Body of pancreas (tissue), 4 donors: ENCODE data around the gene MAD1L1. TPM values are rescaled to one million over a fixed set of nuclear protein-coding genes. Genes with fewer than 3 reads are reported as not detected.

ENCODE experiments used
- ATAC-seq: fragments of 150-250 bp; one replicate; pipeline ENCODE4 v1.9.1; 2016
- DNase-seq, 4 donors: peaks; one replicate each; pipeline ENCODE4 v3.0.0-alpha.2; 2019
- H3K27ac ChIP-seq, 4 donors: fragments of 200-600 bp; sonication (generic); 1 replicate in 3 of 4; 2 replicates in 1 of 4; pipeline versions ENCODE4 v1.5.1 to v1.6.1; 2016 to 2019; ENCODE audit warnings: mild to moderate bottlenecking in 1 of 4, mixed read lengths in 1 of 4, moderate library complexity in 1 of 4
- H3K27me3 ChIP-seq, 2 donors: fragments of 200-600 bp; sonication (generic); one replicate each; pipeline ENCODE4 v1.6.0; 2016; ENCODE audit warnings: mild to moderate bottlenecking in 1 of 2
- H3K36me3 ChIP-seq, 2 donors: fragments of 200-600 bp; sonication (generic); replicated peaks in 1 of 2; 2 replicates each; pipeline ENCODE4 v1.5.1; 2016; ENCODE audit warnings: low read depth in 2 of 2; ENCODE audit not compliant: insufficient read depth in 1 of 2
- H3K4me1 ChIP-seq: fragments of 200-600 bp; sonication (generic); one replicate; pipeline ENCODE4 v1.6.0; 2016
- H3K4me3 ChIP-seq, 2 donors: fragments of 200-600 bp; sonication (generic); 1 replicate in 1 of 2; 2 replicates in 1 of 2; pipeline ENCODE4 v1.5.1; 2016 to 2019
- H3K9me3 ChIP-seq, 3 donors: fragments of 200-600 bp; sonication (generic); 1 replicate in 2 of 3; 2 replicates in 1 of 3; pipeline ENCODE4 v1.5.1; 2016
- CTCF ChIP-seq, 7 experiments: fragments of 450-650 bp in 4 of 7; fragments of 200-600 bp in 3 of 7; sonication (generic) in 3 of 7; IDR thresholded peaks; one replicate each; pipeline ENCODE4 v1.5.1; 2016 to 2019; ENCODE audit warnings: antibody characterized with exemption in 7 of 7
- POLR2A ChIP-seq, 3 donors: fragments of 450-650 bp; IDR thresholded peaks; one replicate each; pipeline ENCODE4 v1.6.1; 2016; ENCODE audit warnings: antibody characterized with exemption in 3 of 3, mild to moderate bottlenecking in 2 of 3
- WGBS, 2 donors: methylation state at CpG; one replicate each; pipeline ENCODE4 v1.1.5; 2017; 5-methylcytosine and 5-hydroxymethylcytosine counted together
- intact Hi-C: fragments of 100-400 bp; cut with DNase I; formaldehyde crosslinking; loops from one replicate; pipeline ENCODE4 v1.15.1; 2023
- total RNA-seq, 2 donors: library from RNA; depleted of rRNA; stranded (reverse); fragments of >200 nt; gene quantifications; one replicate each; pipeline ENCODE4 v1.1.0, GENCODE V29; 2016

Gene MAD1L1
- total RNA-seq, 2 donors from 2014 or later = 14.0 to 66.9 TPM

- ATAC-seq = no peak
- no peak for DNase-seq
- TF ChIP-seq POLR2A (IDR thresholded peaks at IDR 0.05) (no peak), CTCF (IDR thresholded peaks at IDR 0.05) (no peak)
- Histone ChIP-seq H3K9me3 (no peaks in the 10 kb centered on the region), H3K27me3 (no peaks in the 10 kb centered on the region), H3K4me3 (no peak overlapping the region), H3K36me3 (no peaks in the 10 kb centered on the region), H3K27ac (no peak overlapping the region), H3K4me1 (no peaks in the 10 kb centered on the region)
- intact Hi-C loops = no loop called here
- WGBS, 2 donors = 86 to 100% methylated on average over 2 to 7 of the region's 7 CpGs
These were observed 41.9 kb upstream of the MAD1L1 start for GRCh38 chr7:2274666-2275065.

GRCh38 chr7:2273866-2274265 lies 41.1 kb upstream of the MAD1L1 start:
- Histone ChIP-seq H3K9me3 (no peaks in the 10 kb centered on the region), H3K4me3 (no peak overlapping the region), H3K27me3 (no peaks in the 10 kb centered on the region), H3K36me3 (no peaks in the 10 kb centered on the region), H3K4me1 (no peaks in the 10 kb centered on the region), H3K27ac (no peak overlapping the region)
- ATAC-seq = no peak
- no peak for DNase-seq
- TF ChIP-seq CTCF (IDR thresholded peaks at IDR 0.05) (no peak), POLR2A (IDR thresholded peaks at IDR 0.05) (no peak)
- 95% methylated on average over 13 to 20 of the region's 20 CpGs for WGBS, 2 donors
- intact Hi-C loops = no loop called here

GRCh38 chr7:2272031-2272430 lies 39.3 kb upstream of the MAD1L1 start:
- WGBS, 2 donors = 87 to 90% methylated on average over 6 to 8 of the region's 9 CpGs
- no peak for DNase-seq
- H3K36me3 ChIP-seq = no peaks in the 10 kb centered on the region
- no peak for ATAC-seq
- H3K9me3 ChIP-seq = no peaks in the 10 kb centered on the region
- H3K27me3 ChIP-seq = no peaks in the 10 kb centered on the region
- intact Hi-C loops = no loop called here
- TF ChIP-seq POLR2A (IDR thresholded peaks at IDR 0.05) (no peak), CTCF (IDR thresholded peaks at IDR 0.05) (no peak)
- H3K4me3 ChIP-seq = no peak overlapping the region
- no peaks in the 10 kb centered on the region for H3K4me1 ChIP-seq
- H3K27ac ChIP-seq = no peak overlapping the region

- ATAC-seq (no peak), DNase-seq (no peak)
- H3K9me3 ChIP-seq = no peaks in the 10 kb centered on the region
- TF ChIP-seq CTCF (IDR thresholded peaks at IDR 0.05) = no peak
- WGBS, 2 donors = 78 to 90% methylated on average over 9 to 27 of the region's 27 CpGs
- H3K4me1 ChIP-seq = no peaks in the 10 kb centered on the region
- no peak overlapping the region for H3K27ac ChIP-seq
- H3K27me3 ChIP-seq = no peaks in the 10 kb centered on the region
- intact Hi-C loops = no loop called here
- H3K36me3 ChIP-seq = no peaks in the 10 kb centered on the region
- no peak overlapping the region for H3K4me3 ChIP-seq
These were observed 38.7 kb upstream of the MAD1L1 start for GRCh38 chr7:2271273-2272026.

- no peak for DNase-seq
- intact Hi-C loops = no loop called here
- H3K4me1 ChIP-seq = no peaks in the 10 kb centered on the region
- no peak overlapping the region for H3K4me3 ChIP-seq
- no peaks in the 10 kb centered on the region for H3K27me3 ChIP-seq
- TF ChIP-seq POLR2A (IDR thresholded peaks at IDR 0.05) (no peak), CTCF (IDR thresholded peaks at IDR 0.05) (no peak)
- WGBS, 2 donors = 80 to 82% methylated on average over 3 to 8 of the region's 8 CpGs
- H3K9me3 ChIP-seq = no peaks in the 10 kb centered on the region
- H3K36me3 ChIP-seq = no peaks in the 10 kb centered on the region
- no peak overlapping the region for H3K27ac ChIP-seq
- no peak for ATAC-seq
These were observed 37.8 kb upstream of the MAD1L1 start for GRCh38 chr7:2270495-2270894.
